GM21528 (cell line): ENCODE measurements around the gene RPL35A.
"Not testable (repeated sequence)": the region's sequence is repeated elsewhere in the genome, so short reads cannot be mapped to it uniquely, and the experiment has no call there.

ENCODE experiments used
- ATAC-seq: cut with Tn5 transposase; IDR thresholded peaks from one replicate; pipeline ENCODE4 v1.9.1; 2021; ENCODE audit warnings: mild to moderate bottlenecking, moderate library complexity; ENCODE audit not compliant: unreplicated experiment, low FRiP score

Gene RPL35A

GRCh38 chr3:197949778-197950676 lies at the start of gene RPL35A:
RPL35A (plus strand) TSS chr3:197950190; CDS start chr3:197950968, 778 bp downstream.
- peak; percentile 89 for ATAC-seq

GRCh38 chr3:197901626-197902025 lies 48.4 kb upstream of the RPL35A start:
- no peak for ATAC-seq

- ATAC-seq, result peak; percentile 87
Observed at GRCh38 chr3:197906023-197906849, 43.8 kb upstream of the RPL35A start.

- no peak for ATAC-seq
Observed at GRCh38 chr3:197906850-197907187, 43.2 kb upstream of the RPL35A start.

GRCh38 chr3:197907196-197907595 lies 42.8 kb upstream of the RPL35A start:
- ATAC-seq, result no peak

- ATAC-seq, result not testable (repeated sequence)
Observed at GRCh38 chr3:197908550-197908949, 41.4 kb upstream of the RPL35A start.

- no peak for ATAC-seq
Observed at GRCh38 chr3:197908957-197909701, 40.9 kb upstream of the RPL35A start.

GRCh38 chr3:197912741-197913476 lies 37.1 kb upstream of the RPL35A start:
- ATAC-seq, result no peak

GRCh38 chr3:197913641-197914380 lies 36.2 kb upstream of the RPL35A start:
- no peak for ATAC-seq

GRCh38 chr3:197921429-197922275 lies 28.3 kb upstream of the RPL35A start:
- ATAC-seq, result not testable (repeated sequence)

GRCh38 chr3:197926418-197926817 lies 23.6 kb upstream of the RPL35A start:
- ATAC-seq, result no peak

- ATAC-seq, result not testable (repeated sequence)
Observed at GRCh38 chr3:197927578-197927977, 22.4 kb upstream of the RPL35A start.

- no peak for ATAC-seq
Observed at GRCh38 chr3:197936819-197937384, 13.1 kb upstream of the RPL35A start.

- ATAC-seq, result no peak
Observed at GRCh38 chr3:197940745-197941384, 9.1 kb upstream of the RPL35A start.

- ATAC-seq, result no peak
Observed at GRCh38 chr3:197942956-197943556, 6.9 kb upstream of the RPL35A start.

GRCh38 chr3:197949191-197949777 lies 706 bp upstream of the RPL35A start:
- ATAC-seq, result peak; percentile 5

GRCh38 chr3:197950677-197951061 lies 679 bp downstream of the RPL35A start:
- no peak for ATAC-seq
